NOMO-1 treated with dmso at 0.1 percent for 144 hours (cell line): ENCODE data around the gene SYNPO2.

Experiments
- DNase-seq: peaks from one replicate; lab custom pipeline; 2025; ENCODE audit not compliant: unreplicated experiment; lab: John Stamatoyannopoulos, UW

SYNPO2 gene, protein sequence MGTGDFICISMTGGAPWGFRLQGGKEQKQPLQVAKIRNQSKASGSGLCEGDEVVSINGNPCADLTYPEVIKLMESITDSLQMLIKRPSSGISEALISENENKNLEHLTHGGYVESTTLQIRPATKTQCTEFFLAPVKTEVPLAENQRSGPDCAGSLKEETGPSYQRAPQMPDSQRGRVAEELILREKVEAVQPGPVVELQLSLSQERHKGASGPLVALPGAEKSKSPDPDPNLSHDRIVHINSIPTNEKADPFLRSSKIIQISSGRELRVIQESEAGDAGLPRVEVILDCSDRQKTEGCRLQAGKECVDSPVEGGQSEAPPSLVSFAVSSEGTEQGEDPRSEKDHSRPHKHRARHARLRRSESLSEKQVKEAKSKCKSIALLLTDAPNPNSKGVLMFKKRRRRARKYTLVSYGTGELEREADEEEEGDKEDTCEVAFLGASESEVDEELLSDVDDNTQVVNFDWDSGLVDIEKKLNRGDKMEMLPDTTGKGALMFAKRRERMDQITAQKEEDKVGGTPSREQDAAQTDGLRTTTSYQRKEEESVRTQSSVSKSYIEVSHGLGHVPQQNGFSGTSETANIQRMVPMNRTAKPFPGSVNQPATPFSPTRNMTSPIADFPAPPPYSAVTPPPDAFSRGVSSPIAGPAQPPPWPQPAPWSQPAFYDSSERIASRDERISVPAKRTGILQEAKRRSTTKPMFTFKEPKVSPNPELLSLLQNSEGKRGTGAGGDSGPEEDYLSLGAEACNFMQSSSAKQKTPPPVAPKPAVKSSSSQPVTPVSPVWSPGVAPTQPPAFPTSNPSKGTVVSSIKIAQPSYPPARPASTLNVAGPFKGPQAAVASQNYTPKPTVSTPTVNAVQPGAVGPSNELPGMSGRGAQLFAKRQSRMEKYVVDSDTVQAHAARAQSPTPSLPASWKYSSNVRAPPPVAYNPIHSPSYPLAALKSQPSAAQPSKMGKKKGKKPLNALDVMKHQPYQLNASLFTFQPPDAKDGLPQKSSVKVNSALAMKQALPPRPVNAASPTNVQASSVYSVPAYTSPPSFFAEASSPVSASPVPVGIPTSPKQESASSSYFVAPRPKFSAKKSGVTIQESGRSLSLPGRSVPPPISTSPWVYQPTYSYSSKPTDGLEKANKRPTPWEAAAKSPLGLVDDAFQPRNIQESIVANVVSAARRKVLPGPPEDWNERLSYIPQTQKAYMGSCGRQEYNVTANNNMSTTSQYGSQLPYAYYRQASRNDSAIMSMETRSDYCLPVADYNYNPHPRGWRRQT

DNA sequence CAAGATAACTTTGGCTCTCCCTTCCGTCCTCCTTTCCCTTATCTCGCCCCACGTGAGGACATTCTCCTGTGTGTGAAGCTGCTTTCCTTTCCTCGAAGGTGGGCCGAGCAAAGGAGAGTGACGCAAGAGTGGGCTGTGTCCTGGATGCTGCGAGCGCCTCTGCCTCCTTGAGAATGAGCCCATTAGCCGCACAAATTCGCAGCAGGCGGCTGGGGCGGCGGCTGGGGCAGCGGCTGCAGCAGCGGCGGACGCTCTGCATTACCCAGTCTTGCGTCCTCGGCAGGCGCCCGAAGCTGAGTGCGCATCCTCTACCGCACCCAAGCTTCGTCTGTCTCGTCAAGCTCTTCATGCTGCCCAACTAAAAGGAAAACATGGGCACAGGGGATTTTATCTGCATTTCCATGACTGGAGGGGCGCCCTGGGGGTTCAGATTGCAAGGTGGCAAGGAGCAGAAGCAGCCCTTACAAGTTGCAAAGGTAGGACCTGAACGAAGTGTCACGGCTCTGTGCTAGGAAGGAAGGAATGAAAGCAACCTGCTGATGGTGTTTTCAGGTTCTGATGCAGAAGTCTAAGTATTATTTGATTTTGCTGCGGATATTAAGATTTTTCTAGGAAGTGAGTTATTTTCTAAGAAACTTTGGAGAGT, at the start of gene SYNPO2:
Gene SYNPO2 (plus strand): TSS at position 189 of the 646 bp plus-strand sequence. CDS start 183 bp downstream, at position 372.
- DNase-seq = peak; percentile 50

GRCh38 chr4:118839221-118839927, 49.3 kb upstream of the SYNPO2 start:
- DNase-seq = no peak

GRCh38 chr4:118842055-118842454, 46.6 kb upstream of the SYNPO2 start:
- no peak for DNase-seq

GRCh38 chr4:118843237-118843636, 45.4 kb upstream of the SYNPO2 start:
- DNase-seq = no peak

- DNase-seq = no peak
Observed at GRCh38 chr4:118845552-118846050, 43.1 kb upstream of the SYNPO2 start.

DNA sequence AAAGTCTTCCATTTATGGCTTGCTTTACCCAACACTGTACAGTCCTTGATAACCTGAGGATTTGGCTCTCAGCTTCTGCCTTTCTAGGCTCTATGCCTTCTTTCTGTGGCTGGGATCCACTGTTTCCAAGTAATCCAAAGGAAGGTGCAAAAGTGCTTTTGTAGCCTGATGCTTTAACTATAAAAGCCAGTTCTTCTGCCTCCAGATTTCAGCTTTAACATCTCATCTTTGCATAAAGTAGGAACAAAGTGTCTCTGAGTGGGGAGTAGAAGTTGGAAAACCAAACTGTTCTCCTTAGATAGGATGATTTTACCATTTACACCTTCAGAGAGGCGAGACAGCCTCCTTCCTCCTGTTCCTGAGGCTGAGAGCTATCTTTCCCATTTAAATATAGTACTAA, 41.7 kb upstream of the SYNPO2 start:
- no peak for DNase-seq

DNA sequence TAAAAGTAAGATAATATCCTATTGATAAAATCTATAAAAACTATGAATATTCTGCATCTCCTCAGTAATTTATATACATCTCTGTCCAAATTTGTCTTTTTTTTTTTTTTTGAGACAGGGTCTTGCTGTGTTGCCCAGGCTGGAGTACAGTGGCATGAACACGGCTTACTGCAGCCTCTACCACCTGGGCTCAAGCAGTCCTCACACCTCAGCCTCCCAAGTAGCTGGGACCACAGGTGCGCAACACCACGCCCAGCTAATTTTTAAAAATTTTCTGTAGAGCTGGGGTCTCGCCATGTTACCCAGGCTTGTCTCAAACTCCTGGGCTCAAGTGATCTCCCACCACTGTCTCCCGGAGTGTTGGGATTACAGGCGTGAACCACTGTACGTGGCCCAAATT, 40.4 kb upstream of the SYNPO2 start:
- DNase-seq = no peak

GRCh38 chr4:118848901-118849300, 39.8 kb upstream of the SYNPO2 start:
- DNase-seq = no peak

GRCh38 chr4:118849867-118850487, 38.7 kb upstream of the SYNPO2 start:
- DNase-seq = no peak

DNA sequence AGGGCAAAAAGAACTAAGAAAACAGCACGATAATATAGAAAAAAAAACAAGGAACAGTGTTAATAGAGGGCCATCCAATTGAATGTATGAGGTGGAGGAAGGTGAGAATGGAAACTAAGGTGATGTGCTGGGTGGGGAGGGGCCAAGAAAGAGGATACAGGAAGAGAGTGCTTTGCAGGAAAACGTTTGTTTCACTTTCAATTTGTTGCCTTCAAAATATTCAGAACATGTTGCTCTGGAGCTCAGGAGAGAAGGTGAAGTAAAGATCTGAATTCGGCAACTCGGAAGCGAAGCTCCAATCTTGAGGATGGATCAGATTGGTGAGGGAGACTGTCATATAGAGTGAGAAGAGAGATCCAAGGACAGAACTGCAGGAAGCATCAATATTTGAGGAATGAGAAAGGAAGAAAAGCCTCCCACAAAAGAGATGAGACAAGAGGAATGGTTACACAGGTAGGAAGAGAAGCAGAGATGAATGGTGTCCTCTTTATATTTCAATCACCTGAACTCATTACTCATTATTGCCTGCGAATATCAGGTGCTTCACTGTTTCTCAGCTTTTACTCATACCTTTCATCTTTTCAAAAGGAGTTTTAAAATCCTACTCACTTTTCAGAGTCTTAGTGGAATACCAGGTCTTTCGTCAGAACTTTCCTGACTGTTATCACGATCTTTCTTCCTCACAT, 38.0 kb upstream of the SYNPO2 start:
- peak; percentile 25 for DNase-seq

- no peak for DNase-seq
Observed at GRCh38 chr4:118857760-118858159, 30.9 kb upstream of the SYNPO2 start.

GRCh38 chr4:118858779-118859178, 29.9 kb upstream of the SYNPO2 start:
- DNase-seq = no peak

DNA sequence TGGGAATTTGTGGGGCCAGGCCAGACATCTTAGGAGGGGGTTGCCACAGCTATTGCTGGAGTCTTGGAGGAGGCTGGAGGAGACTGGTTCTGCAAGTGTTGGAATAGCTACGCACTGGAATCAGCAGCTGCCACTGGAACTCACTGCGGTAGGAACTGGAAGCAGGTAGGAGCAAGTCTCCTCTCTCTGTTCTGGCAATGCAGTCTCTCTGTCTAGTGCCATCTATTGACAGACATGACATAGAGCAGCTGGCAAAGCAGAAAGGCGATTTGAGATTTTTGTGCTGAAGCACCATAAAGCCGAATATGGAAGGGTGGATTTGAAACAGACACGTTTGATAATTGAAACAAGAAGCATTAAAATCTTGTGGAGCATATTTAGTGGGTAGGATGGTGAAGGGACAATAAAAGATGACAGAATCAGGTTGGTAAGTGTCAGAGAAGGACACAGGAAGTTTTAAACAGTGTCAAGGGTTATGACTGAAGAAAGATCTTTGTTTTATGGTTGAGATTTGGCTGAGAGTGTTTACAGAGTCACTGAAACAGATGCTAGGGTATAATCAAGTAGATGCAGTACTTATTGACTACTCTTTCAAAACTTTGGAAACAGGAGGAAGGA, 23.5 kb upstream of the SYNPO2 start:
- no peak for DNase-seq

DNA sequence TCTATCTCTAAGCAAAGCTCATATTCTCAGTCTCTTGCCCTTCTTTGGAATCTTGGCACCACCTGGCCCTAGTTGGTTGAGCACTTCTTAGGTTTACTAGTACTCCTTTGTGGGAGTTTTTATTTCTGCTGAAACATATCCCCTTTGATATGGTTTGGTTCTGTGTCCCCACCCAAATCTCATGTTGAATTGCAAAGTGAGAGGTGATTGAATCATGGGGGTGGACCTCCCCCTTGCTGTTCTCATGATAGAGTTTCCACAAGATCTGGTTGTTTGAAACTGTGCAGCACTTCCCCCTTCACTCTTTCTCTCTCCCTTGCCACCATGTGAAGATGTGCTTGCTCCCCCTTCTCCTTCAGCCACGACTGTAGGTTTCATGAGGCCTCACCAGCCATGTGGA, 22.2 kb upstream of the SYNPO2 start:
- no peak for DNase-seq

GRCh38 chr4:118867311-118868067, 21.2 kb upstream of the SYNPO2 start:
- DNase-seq = no peak

DNA sequence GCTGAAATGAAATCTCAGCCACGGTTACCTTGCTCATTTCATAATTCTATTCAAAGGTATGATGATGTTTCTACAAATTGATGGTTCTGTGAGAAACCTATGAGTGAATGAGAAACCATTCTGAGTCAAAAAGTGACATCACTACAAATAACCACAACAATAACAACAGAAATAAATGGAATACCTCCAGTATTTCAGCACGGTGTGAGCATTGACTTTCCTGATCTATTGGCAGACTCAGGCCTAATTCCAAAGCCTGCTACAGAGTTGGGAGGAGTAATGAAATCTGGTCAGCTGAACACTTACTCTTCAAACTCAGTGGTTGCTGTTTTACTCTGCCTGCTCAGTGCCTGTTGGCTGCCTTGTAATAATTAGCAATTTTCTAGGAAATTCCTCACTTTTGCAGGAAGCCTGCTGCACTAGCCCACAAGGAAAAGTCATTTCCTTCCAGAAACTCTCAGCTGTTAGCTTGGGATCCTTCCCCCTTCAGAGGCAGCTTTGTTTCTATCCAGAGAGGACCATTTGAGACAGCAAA, 18.8 kb upstream of the SYNPO2 start:
- no peak for DNase-seq

DNA sequence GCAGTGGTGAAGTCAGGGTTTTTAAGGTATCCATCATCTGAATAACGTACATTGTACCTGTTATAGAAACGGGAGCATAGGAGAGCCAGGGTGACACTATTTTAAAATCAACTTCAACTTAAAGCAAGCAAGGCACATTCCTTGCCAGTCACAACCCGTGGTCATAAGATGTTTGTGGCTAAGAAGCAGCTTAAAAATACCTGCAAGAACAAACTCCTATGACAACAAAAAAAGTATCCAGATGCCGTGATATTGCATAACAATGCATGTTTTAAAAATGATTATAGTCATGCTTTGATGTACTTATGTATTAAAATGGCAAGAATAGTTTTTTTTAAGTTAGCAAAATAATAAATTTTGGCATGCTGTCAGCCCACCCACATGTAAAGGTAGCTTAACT, 16.5 kb upstream of the SYNPO2 start:
- DNase-seq = no peak

DNA sequence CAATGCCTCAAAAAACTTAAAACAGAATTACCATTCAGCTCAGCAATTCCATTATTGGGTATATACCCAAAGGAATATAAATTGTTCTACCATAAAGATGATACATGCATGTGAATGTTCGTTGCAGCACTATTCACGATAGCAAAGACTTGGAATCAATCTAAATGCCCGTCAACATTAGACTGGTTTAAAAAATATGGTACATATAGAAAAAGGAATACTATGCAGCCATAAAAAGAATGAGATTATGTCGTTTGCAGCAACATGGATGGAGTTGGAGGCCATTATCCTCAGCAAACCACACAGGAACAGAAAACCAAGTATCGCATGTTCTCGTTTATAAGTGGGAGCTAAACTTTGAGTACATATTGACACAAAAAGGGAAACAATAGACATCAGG, 10.9 kb upstream of the SYNPO2 start:
- no peak for DNase-seq
